GM18511 (cell line): ENCODE measurements around the gene FAM169A.
"Not testable (repeated sequence)": the region's sequence is repeated elsewhere in the genome, so short reads cannot be mapped to it uniquely, and the experiment has no call there.

ENCODE experiments used
- ATAC-seq: cut with Tn5 transposase; IDR thresholded peaks from one replicate; pipeline ENCODE4 v1.9.1; 2021; ENCODE audit warnings: mild to moderate bottlenecking, moderate library complexity; ENCODE audit not compliant: unreplicated experiment

FAM169A gene

GRCh38 chr5:74801941-74802340 is 64.2 kb downstream of the FAM169A start:
- no peak for ATAC-seq

GRCh38 chr5:74801197-74801596 is 65.0 kb downstream of the FAM169A start:
- no peak for ATAC-seq

- ATAC-seq, result no peak
These were observed 66.9 kb downstream of the FAM169A start for GRCh38 chr5:74798977-74799911.

- ATAC-seq, result not testable (repeated sequence)
These were observed 74.5 kb downstream of the FAM169A start for GRCh38 chr5:74791669-74792068.

- no peak for ATAC-seq
These were observed 78.8 kb downstream of the FAM169A start for GRCh38 chr5:74787424-74787823.

GRCh38 chr5:74786851-74787250 is 79.3 kb downstream of the FAM169A start:
- no peak for ATAC-seq

- no peak for ATAC-seq
These were observed 87.6 kb downstream of the FAM169A start for GRCh38 chr5:74778609-74779008.

- ATAC-seq, result no peak
These were observed 93.8 kb downstream of the FAM169A start for GRCh38 chr5:74772359-74772758.

GRCh38 chr5:74767579-74767913 is 98.6 kb downstream of the FAM169A start:
- ATAC-seq, result peak; percentile 25

GRCh38 chr5:74766849-74767578 is 99.2 kb downstream of the FAM169A start, which contains the start of the genes GFM2 and NSA2:
Gene GFM2, minus strand, starts transcription at chr5:74767117. Its CDS starts 3,375 bp downstream, at chr5:74763742.
Gene NSA2, plus strand, starts transcription at chr5:74767249. Its CDS starts 112 bp downstream, at chr5:74767361.
- peak; percentile 87 for ATAC-seq

GRCh38 chr5:74766418-74766848 is 99.8 kb downstream of the FAM169A start:
- peak; percentile 47 for ATAC-seq

GRCh38 chr5:74765929-74766328 is 100.3 kb downstream of the FAM169A start:
- no peak for ATAC-seq

- no peak for ATAC-seq
These were observed 101.0 kb downstream of the FAM169A start for GRCh38 chr5:74765201-74765600.

- ATAC-seq, result no peak
These were observed 102.7 kb downstream of the FAM169A start for GRCh38 chr5:74763504-74763903.

- ATAC-seq, result no peak
These were observed 103.6 kb downstream of the FAM169A start for GRCh38 chr5:74762599-74762998.

- no peak for ATAC-seq
These were observed 104.9 kb downstream of the FAM169A start for GRCh38 chr5:74761241-74761640.

GRCh38 chr5:74748742-74749141 is 117.4 kb downstream of the FAM169A start:
- ATAC-seq, result not testable (repeated sequence)

- no peak for ATAC-seq
These were observed 127.8 kb downstream of the FAM169A start for GRCh38 chr5:74738406-74738805.

- no peak for ATAC-seq
These were observed 129.4 kb downstream of the FAM169A start for GRCh38 chr5:74736759-74737158.
